GM12864 (cell line): ENCODE data around the gene MSI2.

Source experiments
- DNase-seq: peaks from one replicate; pipeline ENCODE4 v3.0.0-alpha.2; 2011; ENCODE audit warnings: low read depth
- H3K4me3 ChIP-seq: 2 replicates; pipeline ENCODE4 v1.5.1; 2011; ENCODE audit warnings: mild to moderate bottlenecking, low read depth, low read length, control low read depth
- TF ChIP-seq, protein P1 (sequence below): IDR thresholded peaks from 2 replicates; pipeline ENCODE4 v1.5.1; 2011; ENCODE audit warnings: low read depth, mild to moderate bottlenecking, moderate library complexity, low read length, control low read depth, inconsistent platforms; ENCODE audit errors: missing control alignments

MSI2 gene

DNA sequence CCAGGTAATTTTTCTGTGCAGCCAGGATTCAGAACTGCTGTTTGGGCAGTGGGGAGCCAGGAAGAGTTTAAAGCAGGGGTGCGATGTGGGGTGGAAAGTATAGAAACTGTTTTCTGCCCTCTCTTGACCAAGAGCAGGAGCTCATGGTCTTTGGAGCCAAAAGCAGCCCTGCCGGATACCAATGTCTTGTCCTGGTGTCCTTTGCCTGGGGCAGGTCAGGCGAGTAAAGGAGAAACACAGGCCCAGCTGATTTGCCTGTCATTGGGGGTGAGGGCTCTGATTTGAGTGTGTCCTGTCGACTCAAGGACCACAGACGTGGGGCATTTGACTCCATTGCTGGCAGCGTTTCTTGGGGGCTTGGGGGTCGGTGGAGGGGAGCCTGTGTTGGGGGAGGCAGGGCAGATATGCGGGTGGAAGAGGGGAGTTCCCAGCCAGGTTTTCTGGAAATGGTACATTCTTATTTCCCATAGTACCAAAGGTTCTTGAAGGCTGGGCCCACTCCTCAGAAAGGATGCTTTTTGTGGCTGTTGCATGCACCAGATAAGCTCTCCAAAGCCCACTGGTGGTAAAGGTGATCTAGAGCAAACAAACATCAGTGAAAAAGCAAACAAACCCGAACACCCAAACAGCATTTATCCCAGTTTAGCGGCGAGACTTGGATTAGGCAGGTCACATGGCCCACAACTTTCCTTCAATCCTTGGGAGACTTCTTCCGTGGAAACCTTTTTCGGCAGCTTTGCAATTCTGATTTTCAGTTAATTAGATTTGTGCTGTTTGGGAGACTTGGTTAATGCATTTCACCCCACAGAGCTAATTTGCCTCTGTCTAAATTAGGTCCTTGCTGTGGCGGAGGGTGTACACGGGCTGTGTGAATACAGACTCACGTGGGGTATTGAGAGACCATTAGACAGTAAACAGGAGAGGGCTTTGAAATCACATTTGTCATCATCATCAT, 59.0 kb downstream of the MSI2 start:
- DNase-seq: no peak
- TF ChIP-seq, protein P1, sequence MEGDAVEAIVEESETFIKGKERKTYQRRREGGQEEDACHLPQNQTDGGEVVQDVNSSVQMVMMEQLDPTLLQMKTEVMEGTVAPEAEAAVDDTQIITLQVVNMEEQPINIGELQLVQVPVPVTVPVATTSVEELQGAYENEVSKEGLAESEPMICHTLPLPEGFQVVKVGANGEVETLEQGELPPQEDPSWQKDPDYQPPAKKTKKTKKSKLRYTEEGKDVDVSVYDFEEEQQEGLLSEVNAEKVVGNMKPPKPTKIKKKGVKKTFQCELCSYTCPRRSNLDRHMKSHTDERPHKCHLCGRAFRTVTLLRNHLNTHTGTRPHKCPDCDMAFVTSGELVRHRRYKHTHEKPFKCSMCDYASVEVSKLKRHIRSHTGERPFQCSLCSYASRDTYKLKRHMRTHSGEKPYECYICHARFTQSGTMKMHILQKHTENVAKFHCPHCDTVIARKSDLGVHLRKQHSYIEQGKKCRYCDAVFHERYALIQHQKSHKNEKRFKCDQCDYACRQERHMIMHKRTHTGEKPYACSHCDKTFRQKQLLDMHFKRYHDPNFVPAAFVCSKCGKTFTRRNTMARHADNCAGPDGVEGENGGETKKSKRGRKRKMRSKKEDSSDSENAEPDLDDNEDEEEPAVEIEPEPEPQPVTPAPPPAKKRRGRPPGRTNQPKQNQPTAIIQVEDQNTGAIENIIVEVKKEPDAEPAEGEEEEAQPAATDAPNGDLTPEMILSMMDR: no peak
- H3K4me3 ChIP-seq: no peak overlapping the region

- no peak overlapping the region for H3K4me3 ChIP-seq
- TF ChIP-seq, protein P1: no peak
- DNase-seq: no peak
Measured at GRCh38 chr17:57316361-57316760, 60.0 kb downstream of the MSI2 start.

GRCh38 chr17:57317079-57317478, 60.8 kb downstream of the MSI2 start:
- H3K4me3 ChIP-seq: no peak overlapping the region
- TF ChIP-seq, protein P1: no peak
- DNase-seq: no peak

GRCh38 chr17:57318913-57319312, 62.6 kb downstream of the MSI2 start:
- no peak overlapping the region for H3K4me3 ChIP-seq

DNA sequence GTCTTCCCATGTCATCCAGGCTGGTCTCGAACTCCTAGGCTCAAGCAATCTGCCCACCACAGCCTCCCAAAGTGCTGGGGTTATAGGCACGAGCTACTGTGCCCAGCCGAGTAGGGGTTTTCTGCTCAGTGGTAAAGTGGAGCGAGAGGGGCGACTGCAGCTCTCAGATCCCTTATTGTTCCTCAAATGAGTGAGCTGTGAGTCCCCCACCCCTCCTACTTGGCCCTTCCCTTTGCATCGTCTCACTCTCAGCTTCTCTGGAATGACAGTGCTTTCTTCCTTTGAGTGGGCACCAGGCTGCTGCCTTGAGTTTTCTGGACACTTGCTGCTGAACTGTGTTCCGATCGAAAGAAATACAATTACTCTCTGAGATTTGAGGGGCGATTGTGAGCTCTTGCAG, 63.5 kb downstream of the MSI2 start:
- TF ChIP-seq, protein P1: no peak
- no peak overlapping the region for H3K4me3 ChIP-seq
- DNase-seq: no peak

More at GRCh38 chr17:57318913-57319312, 62.6 kb downstream of the MSI2 start:
- TF ChIP-seq, protein P1: no peak
- DNase-seq: no peak

GRCh38 chr17:57323391-57323790, 67.1 kb downstream of the MSI2 start:
- no peak overlapping the region for H3K4me3 ChIP-seq
- TF ChIP-seq, protein P1: no peak
- DNase-seq: no peak
